HEK293 (cell line): ENCODE results near the gene AKIRIN2.

Source experiments
- CTCF ChIA-PET: fragments of 350-600 bp; formaldehyde crosslinking; extraction: SDS; loops from one replicate; lab custom pipeline; 2021; ENCODE audit warnings: antibody characterized with exemption; lab: Yijun Ruan, JAX
- POLR2A ChIA-PET: fragments of 300-600 bp; formaldehyde crosslinking; extraction: SDS; loops from one replicate; lab custom pipeline; 2020; ENCODE audit warnings: antibody characterized with exemption, inconsistent platforms; lab: Yijun Ruan, JAX
- H3K27ac ChIP-seq: fragments of 200-500 bp; sonication (Bioruptor generic); 2 replicates; pipeline ENCODE4 v1.5.1; 2014; ENCODE audit warnings: low read depth, low read length, control low read depth, inconsistent platforms; ENCODE audit errors: extremely low read depth
- H3K36me3 ChIP-seq, 2 experiments: fragments of 200-500 bp in 1 of 2; sonication (Bioruptor generic) in 1 of 2; 1 replicate in 1 of 2; 2 replicates in 1 of 2; pipeline ENCODE4 v1.5.1; 2014 to 2017; ENCODE audit warnings: inconsistent platforms in 2 of 2, low read length in 2 of 2; ENCODE audit not compliant: control insufficient read depth in 2 of 2, insufficient read depth in 1 of 2
- H3K4me1 ChIP-seq: fragments of 200-500 bp; sonication (Bioruptor generic); 2 replicates; pipeline ENCODE4 v1.5.1; 2014; ENCODE audit warnings: mild to moderate bottlenecking, low read length, inconsistent platforms; ENCODE audit not compliant: control insufficient read depth, insufficient read depth
- H3K4me3 ChIP-seq: 2 replicates; pipeline ENCODE4 v1.5.1; 2011; ENCODE audit warnings: low read depth, mild to moderate bottlenecking, control low read depth, low read length, moderate library complexity
- H3K9me3 ChIP-seq: fragments of 200-500 bp; sonication (Bioruptor generic); 2 replicates; pipeline ENCODE4 v1.5.1; 2014; ENCODE audit warnings: low read depth, low read length, inconsistent platforms; ENCODE audit not compliant: control insufficient read depth, insufficient read depth
- BCL11A ChIP-seq: fragments of 450-650 bp; formaldehyde crosslinking; IDR thresholded peaks from 2 replicates; pipeline ENCODE4 v1.5.1; 2016; ENCODE audit warnings: low read depth, missing biosample characterization, missing genetic modification characterization
- EGR2 ChIP-seq: fragments of 450-650 bp; formaldehyde crosslinking; IDR thresholded peaks from 2 replicates; pipeline ENCODE4 v1.5.1; 2016; ENCODE audit warnings: low read depth, missing biosample characterization, missing genetic modification characterization
- HOXD13 ChIP-seq: sonication (generic); formaldehyde crosslinking; IDR thresholded peaks from 2 replicates; pipeline ENCODE4 v1.8.0; 2022; ENCODE audit warnings: missing genetic modification reagents, borderline replicate concordance
- KLF8 ChIP-seq: fragments of 450-650 bp; formaldehyde crosslinking; IDR thresholded peaks from 2 replicates; pipeline ENCODE4 v1.5.1; 2016; ENCODE audit warnings: missing biosample characterization, missing genetic modification characterization
- WT1 ChIP-seq: fragments of 450-650 bp; formaldehyde crosslinking; IDR thresholded peaks from 2 replicates; pipeline ENCODE4 v1.5.1; 2016; ENCODE audit warnings: missing biosample characterization, missing genetic modification characterization
- ZBTB17 ChIP-seq: fragments of 450-650 bp; formaldehyde crosslinking; IDR thresholded peaks from 2 replicates; pipeline ENCODE4 v1.5.1; 2016; ENCODE audit warnings: missing biosample characterization, missing genetic modification characterization
- ZFHX2 ChIP-seq: fragments of 450-650 bp; formaldehyde crosslinking; conservative IDR thresholded peaks from 2 replicates; pipeline ENCODE4 v1.5.1; 2016; ENCODE audit warnings: missing biosample characterization, missing genetic modification characterization
- ZNF175 ChIP-seq: fragments of 450-650 bp; formaldehyde crosslinking; IDR thresholded peaks from 2 replicates; pipeline ENCODE4 v1.5.1; 2016; ENCODE audit warnings: missing biosample characterization, missing genetic modification characterization
- ZNF184 ChIP-seq: fragments of 450-650 bp; IDR thresholded peaks from 2 replicates; pipeline ENCODE4 v1.5.1; 2018; ENCODE audit warnings: missing biosample characterization, mild to moderate bottlenecking, missing genetic modification characterization
- ZNF266 ChIP-seq: fragments of 450-650 bp; formaldehyde crosslinking; IDR thresholded peaks from 2 replicates; pipeline ENCODE4 v1.5.1; 2016; ENCODE audit warnings: missing biosample characterization, missing genetic modification characterization, low read depth
- ZNF335 ChIP-seq: fragments of 450-650 bp; formaldehyde crosslinking; conservative IDR thresholded peaks from 2 replicates; pipeline ENCODE4 v1.5.1; 2016; ENCODE audit warnings: missing biosample characterization, missing genetic modification characterization
- ZNF48 ChIP-seq: fragments of 450-650 bp; formaldehyde crosslinking; IDR thresholded peaks from 2 replicates; pipeline ENCODE4 v1.5.1; 2016; ENCODE audit warnings: missing biosample characterization, missing genetic modification characterization
- ZNF549 ChIP-seq: fragments of 450-650 bp; IDR thresholded peaks from 2 replicates; pipeline ENCODE4 v1.5.1; 2018; ENCODE audit warnings: missing biosample characterization, missing genetic modification characterization, mild to moderate bottlenecking, inconsistent platforms, moderate library complexity
- ZNF596 ChIP-seq: fragments of 450-650 bp; IDR thresholded peaks from 2 replicates; pipeline ENCODE4 v1.5.0; 2018; ENCODE audit warnings: missing biosample characterization, mild to moderate bottlenecking, missing genetic modification characterization, moderate library complexity
- TF ChIP-seq, protein P1 (sequence below): fragments of 450-650 bp; formaldehyde crosslinking; IDR thresholded peaks from 2 replicates; pipeline ENCODE4 v1.5.1; 2016; ENCODE audit warnings: missing biosample characterization, missing genetic modification characterization, borderline replicate concordance
- TF ChIP-seq, protein P2 (sequence below): fragments of 450-650 bp; formaldehyde crosslinking; IDR thresholded peaks from 2 replicates; pipeline ENCODE4 v1.5.1; 2017; ENCODE audit warnings: missing biosample characterization, missing genetic modification characterization
- TF ChIP-seq, protein P3 (sequence below): fragments of 450-650 bp; formaldehyde crosslinking; IDR thresholded peaks from 2 replicates; pipeline ENCODE4 v1.5.1; 2017; ENCODE audit warnings: missing biosample characterization, mild to moderate bottlenecking, missing genetic modification characterization, moderate library complexity

AKIRIN2 gene

DNA sequence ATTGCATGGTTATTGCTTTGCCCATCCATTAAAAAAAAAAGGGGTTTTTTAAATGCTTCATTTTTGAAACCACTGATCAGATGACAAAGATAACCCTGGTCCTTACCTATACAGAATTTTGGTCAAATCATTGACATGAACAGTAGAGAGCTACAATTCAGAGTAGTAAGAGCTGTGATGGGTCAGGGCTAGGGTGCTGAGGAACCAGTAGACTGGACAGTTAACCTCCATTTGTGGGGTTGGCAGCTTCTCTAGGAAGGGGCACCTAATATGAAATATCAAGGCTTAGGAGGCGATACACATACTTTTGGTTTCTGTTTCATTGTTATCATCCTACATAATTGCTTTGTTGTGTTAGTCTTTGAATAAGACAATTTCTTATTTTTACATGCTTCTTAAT is 57.0 kb downstream of the AKIRIN2 start (continued):
- TF ChIP-seq ZNF266 (tag by site-specific recombination) (no peak), ZBTB17 (tag by site-specific recombination) (no peak)
- TF ChIP-seq, all 188 proteins: peak for 0

DNA sequence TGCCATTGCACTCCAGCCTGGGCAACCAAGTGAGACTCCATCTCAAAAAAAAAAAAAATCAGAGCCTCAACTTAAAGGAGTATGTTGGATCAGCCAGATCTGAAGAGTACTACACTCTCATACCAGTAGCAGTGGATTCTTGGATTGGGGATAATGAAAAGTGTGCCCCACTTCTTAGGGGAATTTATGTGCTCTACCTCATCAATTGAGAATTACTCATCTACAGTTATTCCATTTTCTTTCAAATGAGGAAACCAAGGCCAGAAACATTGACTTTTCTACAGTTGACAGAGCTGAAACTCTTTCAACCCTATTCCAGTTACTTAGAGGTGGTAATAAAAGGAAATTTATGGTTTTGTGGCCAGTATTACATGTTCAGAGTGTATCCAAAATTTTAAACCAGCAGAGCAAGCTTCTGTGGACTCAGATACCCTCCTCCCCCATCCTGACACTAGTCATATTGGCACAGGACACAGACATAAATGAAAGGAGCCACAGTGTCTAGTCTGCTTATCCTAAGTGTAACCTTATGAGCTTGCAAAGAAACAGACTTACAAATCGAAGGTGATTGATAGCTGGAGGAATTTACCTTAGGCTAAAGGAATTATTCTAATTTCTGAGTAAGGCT is 60.9 kb downstream of the AKIRIN2 start:
- no peak for TF ChIP-seq ZNF48
- TF ChIP-seq, all 188 proteins: peak for 0
- CTCF ChIA-PET: interaction anchor here (0.6 kb wide), 4 partner anchors 8 to 43 kb away, joined by 3 to 4 read pairs (median 3); no protein-coding TSS in a partner anchor
- no peaks in the 10 kb centered on the region for H3K9me3 ChIP-seq
- no peak overlapping the region for H3K27ac ChIP-seq
- no peaks in the 10 kb centered on the region for H3K4me1 ChIP-seq
- POLR2A ChIA-PET: no interaction called here
- H3K36me3 ChIP-seq: peaks cover 12 to 46% of the 10 kb centered on the region in 2 experiments
- H3K4me3 ChIP-seq: no peak overlapping the region

DNA sequence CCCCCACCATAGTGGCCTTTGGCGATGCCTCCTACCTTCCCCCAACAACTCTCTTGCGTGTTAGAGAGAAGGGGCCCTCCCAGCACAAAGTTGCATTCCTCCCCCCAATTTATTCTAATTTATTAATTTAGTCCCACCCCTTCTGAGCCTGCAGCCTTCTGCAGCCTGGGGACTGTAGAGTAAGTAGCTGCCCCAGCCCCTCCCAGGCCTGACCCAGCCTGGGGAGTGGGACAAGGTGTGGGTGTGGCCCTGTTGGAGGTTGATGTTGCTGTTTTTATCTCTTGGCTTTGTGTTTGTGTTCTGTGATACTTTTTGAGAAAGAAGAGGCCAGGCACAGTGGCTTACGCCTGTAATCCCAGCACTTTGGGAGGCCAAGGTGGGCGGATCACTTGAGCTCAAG is 62.7 kb downstream of the AKIRIN2 start:
- no peak for TF ChIP-seq KLF8 (tag by site-specific recombination)
- TF ChIP-seq ZFHX2 (tag by site-specific recombination): 0 out of 2 replicates have a peak, but pooled peaks have one; percentile 10
- Histone ChIP-seq H3K4me3 (no peak overlapping the region), H3K36me3 (peaks cover 23 to 59% of the 10 kb centered on the region in 2 experiments), H3K9me3 (no peaks in the 10 kb centered on the region), H3K27ac (no peak overlapping the region), H3K4me1 (no peaks in the 10 kb centered on the region)
- CTCF ChIA-PET: no interaction called here
- POLR2A ChIA-PET: interaction anchor here (0.7 kb wide), 1 partner anchor 250 kb away, joined by 5 read pairs; no protein-coding TSS in a partner anchor

DNA sequence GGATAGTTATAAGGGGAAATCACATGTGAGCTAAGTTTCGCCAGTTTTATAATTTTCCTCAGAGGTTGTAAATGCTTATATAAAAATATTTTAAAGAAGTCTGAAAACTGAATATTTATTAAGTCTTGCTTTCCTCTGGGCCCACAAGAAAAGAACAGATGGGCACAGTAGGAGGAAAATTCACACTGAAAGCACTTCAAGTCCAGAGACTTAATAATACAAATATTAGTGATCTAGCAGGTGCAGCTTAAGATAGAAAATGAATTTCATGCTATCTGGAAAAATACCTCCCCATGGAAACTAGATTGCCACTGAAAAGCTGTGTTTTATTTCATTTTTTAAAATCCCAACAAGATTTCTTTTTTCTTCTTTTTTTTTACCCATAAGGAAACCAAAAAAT is 64.9 kb downstream of the AKIRIN2 start:
- Histone ChIP-seq H3K4me3 (no peak overlapping the region), H3K36me3 (peaks cover 20 to 73% of the 10 kb centered on the region in 2 experiments), H3K4me1 (no peaks in the 10 kb centered on the region), H3K9me3 (no peaks in the 10 kb centered on the region), H3K27ac (no peak overlapping the region)
- POLR2A ChIA-PET: no interaction called here
- CTCF ChIA-PET: interaction anchor here (0.5 to 0.6 kb wide), 2 partner anchors 13 to 157 kb away, joined by 3 read pairs; no protein-coding TSS in a partner anchor
- TF ChIP-seq ZNF549 (tag by site-specific recombination): no peak
- TF ChIP-seq HOXD13: no peak

DNA sequence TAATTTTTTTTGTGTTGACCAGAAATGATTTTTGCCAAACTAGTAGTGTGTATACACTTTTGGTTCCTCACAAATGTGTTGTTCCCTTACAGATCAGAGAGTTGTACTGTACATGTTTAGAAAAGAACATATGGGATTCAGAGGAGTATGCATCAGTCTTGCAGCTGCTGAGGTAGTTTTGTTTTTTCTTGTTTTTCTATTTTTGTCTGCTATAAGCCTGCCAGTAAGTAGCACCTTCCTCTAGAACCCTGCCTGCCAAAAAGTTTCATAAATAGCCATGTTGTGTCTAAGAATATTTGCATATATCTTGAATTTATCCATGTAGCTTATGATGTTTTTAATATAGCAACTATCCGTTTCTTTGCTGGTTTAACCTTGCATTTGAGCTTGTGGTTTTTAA is 65.7 kb downstream of the AKIRIN2 start:
- Histone ChIP-seq H3K4me1 (no peaks in the 10 kb centered on the region), H3K4me3 (no peak overlapping the region), H3K27ac (no peak overlapping the region), H3K9me3 (no peaks in the 10 kb centered on the region), H3K36me3 (peaks cover 20 to 68% of the 10 kb centered on the region in 2 experiments)
- POLR2A ChIA-PET: no interaction called here
- CTCF ChIA-PET: interaction anchor here (1.0 kb wide), 1 partner anchor 77 kb away, joined by 3 read pairs; no protein-coding TSS in a partner anchor
- no peak for TF ChIP-seq ZNF335 (tag by site-specific recombination)
- TF ChIP-seq, protein P1, sequence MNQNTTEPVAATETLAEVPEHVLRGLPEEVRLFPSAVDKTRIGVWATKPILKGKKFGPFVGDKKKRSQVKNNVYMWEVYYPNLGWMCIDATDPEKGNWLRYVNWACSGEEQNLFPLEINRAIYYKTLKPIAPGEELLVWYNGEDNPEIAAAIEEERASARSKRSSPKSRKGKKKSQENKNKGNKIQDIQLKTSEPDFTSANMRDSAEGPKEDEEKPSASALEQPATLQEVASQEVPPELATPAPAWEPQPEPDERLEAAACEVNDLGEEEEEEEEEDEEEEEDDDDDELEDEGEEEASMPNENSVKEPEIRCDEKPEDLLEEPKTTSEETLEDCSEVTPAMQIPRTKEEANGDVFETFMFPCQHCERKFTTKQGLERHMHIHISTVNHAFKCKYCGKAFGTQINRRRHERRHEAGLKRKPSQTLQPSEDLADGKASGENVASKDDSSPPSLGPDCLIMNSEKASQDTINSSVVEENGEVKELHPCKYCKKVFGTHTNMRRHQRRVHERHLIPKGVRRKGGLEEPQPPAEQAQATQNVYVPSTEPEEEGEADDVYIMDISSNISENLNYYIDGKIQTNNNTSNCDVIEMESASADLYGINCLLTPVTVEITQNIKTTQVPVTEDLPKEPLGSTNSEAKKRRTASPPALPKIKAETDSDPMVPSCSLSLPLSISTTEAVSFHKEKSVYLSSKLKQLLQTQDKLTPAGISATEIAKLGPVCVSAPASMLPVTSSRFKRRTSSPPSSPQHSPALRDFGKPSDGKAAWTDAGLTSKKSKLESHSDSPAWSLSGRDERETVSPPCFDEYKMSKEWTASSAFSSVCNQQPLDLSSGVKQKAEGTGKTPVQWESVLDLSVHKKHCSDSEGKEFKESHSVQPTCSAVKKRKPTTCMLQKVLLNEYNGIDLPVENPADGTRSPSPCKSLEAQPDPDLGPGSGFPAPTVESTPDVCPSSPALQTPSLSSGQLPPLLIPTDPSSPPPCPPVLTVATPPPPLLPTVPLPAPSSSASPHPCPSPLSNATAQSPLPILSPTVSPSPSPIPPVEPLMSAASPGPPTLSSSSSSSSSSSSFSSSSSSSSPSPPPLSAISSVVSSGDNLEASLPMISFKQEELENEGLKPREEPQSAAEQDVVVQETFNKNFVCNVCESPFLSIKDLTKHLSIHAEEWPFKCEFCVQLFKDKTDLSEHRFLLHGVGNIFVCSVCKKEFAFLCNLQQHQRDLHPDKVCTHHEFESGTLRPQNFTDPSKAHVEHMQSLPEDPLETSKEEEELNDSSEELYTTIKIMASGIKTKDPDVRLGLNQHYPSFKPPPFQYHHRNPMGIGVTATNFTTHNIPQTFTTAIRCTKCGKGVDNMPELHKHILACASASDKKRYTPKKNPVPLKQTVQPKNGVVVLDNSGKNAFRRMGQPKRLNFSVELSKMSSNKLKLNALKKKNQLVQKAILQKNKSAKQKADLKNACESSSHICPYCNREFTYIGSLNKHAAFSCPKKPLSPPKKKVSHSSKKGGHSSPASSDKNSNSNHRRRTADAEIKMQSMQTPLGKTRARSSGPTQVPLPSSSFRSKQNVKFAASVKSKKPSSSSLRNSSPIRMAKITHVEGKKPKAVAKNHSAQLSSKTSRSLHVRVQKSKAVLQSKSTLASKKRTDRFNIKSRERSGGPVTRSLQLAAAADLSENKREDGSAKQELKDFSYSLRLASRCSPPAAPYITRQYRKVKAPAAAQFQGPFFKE (tag by site-specific recombination): no peak
- TF ChIP-seq WT1 (tag by site-specific recombination): no peak
- no peak for TF ChIP-seq ZNF48
- TF ChIP-seq, protein P2, sequence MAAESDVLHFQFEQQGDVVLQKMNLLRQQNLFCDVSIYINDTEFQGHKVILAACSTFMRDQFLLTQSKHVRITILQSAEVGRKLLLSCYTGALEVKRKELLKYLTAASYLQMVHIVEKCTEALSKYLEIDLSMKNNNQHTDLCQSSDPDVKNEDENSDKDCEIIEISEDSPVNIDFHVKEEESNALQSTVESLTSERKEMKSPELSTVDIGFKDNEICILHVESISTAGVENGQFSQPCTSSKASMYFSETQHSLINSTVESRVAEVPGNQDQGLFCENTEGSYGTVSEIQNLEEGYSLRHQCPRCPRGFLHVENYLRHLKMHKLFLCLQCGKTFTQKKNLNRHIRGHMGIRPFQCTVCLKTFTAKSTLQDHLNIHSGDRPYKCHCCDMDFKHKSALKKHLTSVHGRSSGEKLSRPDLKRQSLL (tag by site-specific recombination): no peak
- no peak for TF ChIP-seq ZNF184
- no peak for TF ChIP-seq EGR2 (tag by site-specific recombination)
- no peak for TF ChIP-seq ZNF175 (tag by site-specific recombination)
- no peak for TF ChIP-seq ZNF596 (tag by site-specific recombination)
- TF ChIP-seq, protein P3, sequence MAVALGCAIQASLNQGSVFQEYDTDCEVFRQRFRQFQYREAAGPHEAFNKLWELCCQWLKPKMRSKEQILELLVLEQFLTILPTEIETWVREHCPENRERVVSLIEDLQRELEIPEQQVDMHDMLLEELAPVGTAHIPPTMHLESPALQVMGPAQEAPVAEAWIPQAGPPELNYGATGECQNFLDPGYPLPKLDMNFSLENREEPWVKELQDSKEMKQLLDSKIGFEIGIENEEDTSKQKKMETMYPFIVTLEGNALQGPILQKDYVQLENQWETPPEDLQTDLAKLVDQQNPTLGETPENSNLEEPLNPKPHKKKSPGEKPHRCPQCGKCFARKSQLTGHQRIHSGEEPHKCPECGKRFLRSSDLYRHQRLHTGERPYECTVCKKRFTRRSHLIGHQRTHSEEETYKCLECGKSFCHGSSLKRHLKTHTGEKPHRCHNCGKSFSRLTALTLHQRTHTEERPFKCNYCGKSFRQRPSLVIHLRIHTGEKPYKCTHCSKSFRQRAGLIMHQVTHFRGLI (tag by site-specific recombination): no peak
- TF ChIP-seq BCL11A: no peak
